Stimulated activated memory B cell treated with anti-CD40 and anti-IgM and Interleukin-4, amounts not matched to agents 10 μg/mL and 1 μg/mL and 100 μg/mL, for 72 hours (primary cell): ENCODE data around the gene PACSIN3.

Experiments used
- ATAC-seq: fragments of 150-1000 bp; cut with Tn5 transposase; 2 replicates; pipeline ENCODE4 v1.10.0; 2021
- H3K27ac Mint-ChIP-seq: one replicate; pipeline ENCODE4 v1.8.0; 2022; ENCODE audit warnings: mild to moderate bottlenecking, mixed read lengths
- H3K27me3 Mint-ChIP-seq: one replicate; pipeline ENCODE4 v1.8.0; 2022; ENCODE audit warnings: mixed read lengths
- H3K36me3 Mint-ChIP-seq: one replicate; pipeline ENCODE4 v1.8.0; 2022; ENCODE audit warnings: mixed read lengths
- H3K4me1 Mint-ChIP-seq: one replicate; pipeline ENCODE4 v1.8.0; 2022; ENCODE audit warnings: mixed read lengths
- H3K4me3 Mint-ChIP-seq: one replicate; pipeline ENCODE4 v1.8.0; 2022; ENCODE audit warnings: mild to moderate bottlenecking, moderate library complexity, mixed read lengths
- H3K9me3 Mint-ChIP-seq: one replicate; pipeline ENCODE4 v1.8.0; 2022; ENCODE audit warnings: mixed read lengths

Gene PACSIN3

DNA sequence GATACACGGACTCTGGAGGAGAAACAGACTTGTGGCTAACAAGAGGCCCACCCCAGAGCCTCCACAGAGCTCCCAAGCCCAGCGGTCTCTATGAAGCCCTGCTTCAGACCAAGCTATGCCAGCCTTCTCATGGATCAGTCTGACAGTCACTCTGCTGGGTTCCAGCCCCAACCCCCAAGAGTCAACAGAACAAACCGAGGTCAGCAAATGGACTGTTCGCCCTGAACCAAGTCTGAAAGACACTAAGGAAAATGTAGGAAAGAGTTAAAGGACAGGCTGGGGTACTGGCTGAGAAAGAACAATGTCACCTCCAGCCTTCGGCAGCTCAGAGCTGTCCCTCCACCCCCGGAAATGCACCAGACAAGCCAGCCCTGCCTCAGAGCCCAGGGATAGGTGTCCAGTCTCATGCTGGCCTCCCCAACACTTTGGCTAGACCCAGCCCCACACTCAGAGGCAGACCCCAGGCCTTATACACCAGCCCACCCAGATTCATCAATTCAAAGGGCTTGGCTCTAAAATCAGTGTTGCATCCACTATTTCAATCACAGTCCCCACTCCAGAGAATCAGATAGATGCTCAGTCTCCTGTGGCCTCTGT is 13.4 kb downstream of the PACSIN3 start:
- Mint-ChIP-seq H3K9me3 (no peaks in the 10 kb centered on the region), H3K27me3 (no peaks in the 10 kb centered on the region), H3K36me3 (peaks cover 30% of the 10 kb centered on the region), H3K4me3 (no peak overlapping the region), H3K27ac (no peak overlapping the region), H3K4me1 (peaks cover 48% of the 10 kb centered on the region)
- no peak for ATAC-seq

DNA sequence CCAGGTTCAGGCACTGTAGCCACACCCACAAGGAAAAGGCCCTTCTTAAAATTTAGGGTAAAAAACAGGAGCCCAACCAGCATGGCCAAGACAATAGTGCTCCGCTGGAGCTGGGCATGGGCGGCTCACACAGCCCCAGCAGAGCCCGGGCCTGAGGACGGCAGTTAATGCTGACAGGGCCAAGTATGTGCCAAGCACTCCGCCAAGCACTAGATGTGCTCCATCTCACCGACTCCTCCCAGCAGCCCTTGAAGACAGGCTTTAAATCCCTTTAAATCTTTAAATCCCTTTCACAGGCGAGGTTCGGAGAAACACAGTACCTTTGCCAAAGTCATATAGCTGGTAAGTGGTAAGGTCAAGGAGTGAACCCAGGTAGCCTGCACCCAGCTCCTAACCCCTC is 14.4 kb downstream of the PACSIN3 start:
- Mint-ChIP-seq H3K36me3 (peaks cover 31% of the 10 kb centered on the region), H3K27me3 (no peaks in the 10 kb centered on the region), H3K4me3 (no peak overlapping the region), H3K4me1 (peaks cover 40% of the 10 kb centered on the region), H3K9me3 (no peaks in the 10 kb centered on the region), H3K27ac (peak overlapping the region; percentile 54)
- no peak for ATAC-seq

- ATAC-seq: no peak
- peaks cover 37% of the 10 kb centered on the region for H3K36me3 Mint-ChIP-seq
- no peaks in the 10 kb centered on the region for H3K27me3 Mint-ChIP-seq
- H3K9me3 Mint-ChIP-seq: no peaks in the 10 kb centered on the region
- H3K4me1 Mint-ChIP-seq: peaks cover 40% of the 10 kb centered on the region
- H3K4me3 Mint-ChIP-seq: no peak overlapping the region
- peak overlapping the region; percentile 54 for H3K27ac Mint-ChIP-seq
Measured at GRCh38 chr11:47171061-47171838, 15.0 kb downstream of the PACSIN3 start.

DNA sequence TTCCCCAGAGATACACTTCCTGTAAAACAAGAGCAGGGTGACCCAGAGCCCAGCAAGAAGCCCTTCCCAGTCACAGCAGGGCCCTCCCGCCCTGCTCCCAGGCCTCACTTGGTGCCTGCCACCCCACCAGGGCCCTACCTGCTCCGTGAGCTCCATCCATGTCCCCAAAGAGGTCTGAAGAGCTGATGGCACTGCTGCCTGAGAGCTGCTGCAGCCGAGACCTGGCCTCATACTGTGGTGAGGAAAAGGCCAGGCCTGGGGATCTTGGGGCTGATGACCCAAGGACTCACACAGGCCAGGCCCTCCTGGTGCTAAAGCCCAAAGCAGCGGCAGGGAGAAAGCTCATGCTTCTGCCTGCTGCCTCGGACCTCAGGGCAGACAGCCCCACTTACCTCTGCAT is 19.9 kb downstream of the PACSIN3 start:
- no peaks in the 10 kb centered on the region for H3K9me3 Mint-ChIP-seq
- ATAC-seq: no peak
- peaks cover 49% of the 10 kb centered on the region for H3K36me3 Mint-ChIP-seq
- no peak overlapping the region for H3K27ac Mint-ChIP-seq
- no peaks in the 10 kb centered on the region for H3K27me3 Mint-ChIP-seq
- H3K4me3 Mint-ChIP-seq: no peak overlapping the region
- peaks cover 8% of the 10 kb centered on the region for H3K4me1 Mint-ChIP-seq

- Mint-ChIP-seq H3K36me3 (peaks cover 40% of the 10 kb centered on the region), H3K9me3 (no peaks in the 10 kb centered on the region), H3K27ac (no peak overlapping the region), H3K27me3 (no peaks in the 10 kb centered on the region), H3K4me3 (no peak overlapping the region), H3K4me1 (peaks cover 7% of the 10 kb centered on the region)
- ATAC-seq: no peak
Measured at GRCh38 chr11:47165253-47165840, 20.9 kb downstream of the PACSIN3 start.

- Mint-ChIP-seq H3K4me3 (no peak overlapping the region), H3K9me3 (no peaks in the 10 kb centered on the region), H3K27ac (no peak overlapping the region), H3K36me3 (peaks cover 40% of the 10 kb centered on the region), H3K4me1 (peaks cover 7% of the 10 kb centered on the region), H3K27me3 (no peaks in the 10 kb centered on the region)
- ATAC-seq: no peak
Measured at GRCh38 chr11:47164321-47164720, 21.9 kb downstream of the PACSIN3 start.

DNA sequence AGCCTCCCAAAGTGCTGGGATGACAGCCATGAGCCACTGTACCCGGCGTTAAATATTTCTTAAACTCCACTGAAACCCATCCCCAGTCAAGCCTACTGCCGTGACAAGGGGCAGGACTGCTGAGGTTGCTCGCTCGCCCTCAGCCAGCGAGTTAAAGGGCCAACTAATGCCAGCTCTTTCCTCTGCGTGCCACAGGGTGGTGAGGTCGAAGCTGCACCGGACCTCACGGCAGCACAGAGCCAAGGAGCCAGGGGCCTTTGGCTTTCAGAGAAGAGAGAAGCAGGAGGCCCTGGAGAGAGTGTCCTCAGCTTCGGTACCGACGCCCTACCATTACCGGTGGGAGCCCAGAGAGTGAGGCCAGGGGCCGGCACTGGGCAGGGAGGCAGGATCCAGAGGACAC is 22.3 kb downstream of the PACSIN3 start:
- H3K36me3 Mint-ChIP-seq: peaks cover 40% of the 10 kb centered on the region

DNA sequence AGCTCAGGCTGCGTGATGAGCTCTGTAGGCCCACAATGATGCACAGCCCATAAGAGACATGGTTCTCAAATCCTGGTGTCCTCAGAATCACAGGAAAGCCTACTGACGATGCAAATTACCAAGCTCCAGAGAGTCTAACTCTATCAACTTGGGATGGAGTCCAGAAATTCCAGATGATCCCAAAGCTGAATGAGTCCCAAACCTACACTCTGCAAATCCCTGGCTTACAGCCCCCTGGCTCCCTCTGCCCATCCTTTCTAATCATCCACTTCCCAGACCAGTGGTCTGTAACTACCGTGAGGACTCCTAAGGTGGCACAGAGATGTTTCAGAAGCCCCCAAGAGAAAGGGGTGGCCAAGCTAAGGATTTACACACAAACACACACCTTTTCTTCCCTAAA is 23.0 kb downstream of the PACSIN3 start:
- Mint-ChIP-seq H3K27me3 (no peaks in the 10 kb centered on the region), H3K4me3 (no peak overlapping the region), H3K27ac (no peak overlapping the region), H3K4me1 (peaks cover 7% of the 10 kb centered on the region), H3K36me3 (peaks cover 40% of the 10 kb centered on the region), H3K9me3 (no peaks in the 10 kb centered on the region)
- no peak for ATAC-seq

More for the DNA sequence above, 22.3 kb downstream of the PACSIN3 start:
- no peak for ATAC-seq
- H3K9me3 Mint-ChIP-seq: no peaks in the 10 kb centered on the region
- no peaks in the 10 kb centered on the region for H3K27me3 Mint-ChIP-seq
- H3K4me3 Mint-ChIP-seq: no peak overlapping the region
- H3K4me1 Mint-ChIP-seq: peaks cover 7% of the 10 kb centered on the region
- H3K27ac Mint-ChIP-seq: no peak overlapping the region

GRCh38 chr11:47162426-47162825 is 23.8 kb downstream of the PACSIN3 start:
- ATAC-seq: no peak
- no peak overlapping the region for H3K27ac Mint-ChIP-seq
- H3K4me1 Mint-ChIP-seq: peaks cover 7% of the 10 kb centered on the region
- H3K36me3 Mint-ChIP-seq: peaks cover 40% of the 10 kb centered on the region
- no peaks in the 10 kb centered on the region for H3K27me3 Mint-ChIP-seq
- H3K9me3 Mint-ChIP-seq: no peaks in the 10 kb centered on the region
- H3K4me3 Mint-ChIP-seq: no peak overlapping the region

DNA sequence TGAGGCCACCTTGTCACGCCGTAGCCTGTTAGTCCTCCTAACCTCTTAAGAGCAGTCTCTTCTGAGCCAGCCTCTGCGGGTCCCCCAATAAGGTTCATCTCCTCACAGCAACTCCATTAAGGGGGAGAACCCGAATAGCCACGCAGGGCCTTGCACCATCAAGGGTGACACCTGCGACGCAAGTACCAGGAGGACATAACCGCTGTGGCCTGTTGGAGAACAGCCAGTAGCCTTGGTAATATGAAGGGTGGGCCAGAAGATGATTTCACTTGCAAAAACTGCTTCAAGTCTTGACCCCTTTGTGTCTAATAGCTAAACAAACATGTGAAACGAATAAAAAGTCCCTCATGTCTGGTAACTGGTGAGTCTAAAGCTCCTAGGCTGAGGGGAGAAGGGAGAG is 24.3 kb downstream of the PACSIN3 start:
- Mint-ChIP-seq H3K9me3 (no peaks in the 10 kb centered on the region), H3K27me3 (no peaks in the 10 kb centered on the region), H3K4me3 (no peak overlapping the region), H3K27ac (no peak overlapping the region), H3K4me1 (peaks cover 7% of the 10 kb centered on the region), H3K36me3 (peaks cover 40% of the 10 kb centered on the region)
- ATAC-seq: no peak

GRCh38 chr11:47161134-47161854 is 24.9 kb downstream of the PACSIN3 start:
- no peak overlapping the region for H3K27ac Mint-ChIP-seq
- no peaks in the 10 kb centered on the region for H3K27me3 Mint-ChIP-seq
- ATAC-seq: peak; percentile 83
- peaks cover 34% of the 10 kb centered on the region for H3K36me3 Mint-ChIP-seq
- no peak overlapping the region for H3K4me3 Mint-ChIP-seq
- H3K9me3 Mint-ChIP-seq: no peaks in the 10 kb centered on the region
- H3K4me1 Mint-ChIP-seq: peaks cover 7% of the 10 kb centered on the region

- Mint-ChIP-seq H3K4me1 (peaks cover 7% of the 10 kb centered on the region), H3K36me3 (peaks cover 29% of the 10 kb centered on the region)
Measured at GRCh38 chr11:47160753-47161133, 25.5 kb downstream of the PACSIN3 start.

GRCh38 chr11:47158242-47158641 is 28.0 kb downstream of the PACSIN3 start:
- Mint-ChIP-seq H3K9me3 (no peaks in the 10 kb centered on the region), H3K36me3 (peaks cover 10% of the 10 kb centered on the region), H3K4me1 (peaks cover 21% of the 10 kb centered on the region), H3K27me3 (no peaks in the 10 kb centered on the region), H3K4me3 (no peak overlapping the region), H3K27ac (no peak overlapping the region)
- ATAC-seq: no peak

More at GRCh38 chr11:47160753-47161133, 25.5 kb downstream of the PACSIN3 start:
- no peak for ATAC-seq
- H3K27ac Mint-ChIP-seq: no peak overlapping the region
- no peak overlapping the region for H3K4me3 Mint-ChIP-seq
- H3K27me3 Mint-ChIP-seq: no peaks in the 10 kb centered on the region
- H3K9me3 Mint-ChIP-seq: no peaks in the 10 kb centered on the region

DNA sequence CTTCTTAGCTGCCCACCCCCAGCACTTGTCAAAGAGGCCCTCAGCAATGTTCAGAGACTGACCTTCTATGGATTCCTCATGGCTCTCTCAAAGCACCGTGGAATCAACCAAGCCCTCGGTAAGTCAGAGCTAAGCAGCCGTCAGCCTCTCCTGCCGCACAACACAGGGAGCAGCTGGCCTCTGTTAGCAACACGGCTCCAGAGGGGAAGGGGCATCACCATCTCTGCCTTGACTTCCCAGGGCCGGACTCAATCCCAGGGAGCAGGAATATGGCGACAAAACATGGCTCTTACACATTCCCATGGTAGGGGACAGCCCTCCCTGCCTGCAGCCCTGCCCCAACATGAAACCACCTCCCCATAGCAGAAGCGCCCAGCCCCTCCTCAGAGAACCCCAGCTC is 28.4 kb downstream of the PACSIN3 start:
- Mint-ChIP-seq H3K36me3 (peaks cover 10% of the 10 kb centered on the region), H3K27ac (no peak overlapping the region), H3K27me3 (no peaks in the 10 kb centered on the region), H3K4me3 (no peak overlapping the region), H3K4me1 (peaks cover 25% of the 10 kb centered on the region), H3K9me3 (no peaks in the 10 kb centered on the region)
- no peak for ATAC-seq

DNA sequence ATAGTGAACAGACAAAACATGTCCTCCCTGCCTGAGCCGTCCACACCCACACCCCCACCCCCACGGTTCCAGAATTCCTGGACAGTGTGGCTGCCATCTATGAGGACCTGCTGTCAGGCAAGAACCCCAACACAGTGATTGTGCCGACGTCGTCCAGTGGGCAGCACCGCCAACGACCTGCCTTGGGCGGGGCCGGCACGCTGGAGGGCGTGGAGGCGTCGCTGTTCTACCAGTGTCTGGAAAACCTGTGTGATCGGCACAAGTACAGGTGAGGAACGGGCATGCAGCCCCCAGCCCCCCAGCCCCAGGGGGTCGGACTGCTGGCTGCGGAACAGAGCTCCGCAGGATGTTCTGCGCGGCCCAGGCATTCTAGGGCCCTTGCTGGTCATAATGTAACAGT is 29.3 kb downstream of the PACSIN3 start:
- no peak for ATAC-seq
- no peak overlapping the region for H3K27ac Mint-ChIP-seq
- H3K36me3 Mint-ChIP-seq: peaks cover 4% of the 10 kb centered on the region
- no peaks in the 10 kb centered on the region for H3K27me3 Mint-ChIP-seq
- no peak overlapping the region for H3K4me3 Mint-ChIP-seq
- H3K9me3 Mint-ChIP-seq: no peaks in the 10 kb centered on the region
- H3K4me1 Mint-ChIP-seq: peaks cover 32% of the 10 kb centered on the region
